ENCODE results near the gene SH3BP5. TPM values are rescaled to one million over a fixed set of nuclear protein-coding genes. Genes with fewer than 3 reads are reported as not detected.

SH3BP5 gene
- total RNA-seq, 1 donor from 2014 or later = 6.3 TPM

DNA sequence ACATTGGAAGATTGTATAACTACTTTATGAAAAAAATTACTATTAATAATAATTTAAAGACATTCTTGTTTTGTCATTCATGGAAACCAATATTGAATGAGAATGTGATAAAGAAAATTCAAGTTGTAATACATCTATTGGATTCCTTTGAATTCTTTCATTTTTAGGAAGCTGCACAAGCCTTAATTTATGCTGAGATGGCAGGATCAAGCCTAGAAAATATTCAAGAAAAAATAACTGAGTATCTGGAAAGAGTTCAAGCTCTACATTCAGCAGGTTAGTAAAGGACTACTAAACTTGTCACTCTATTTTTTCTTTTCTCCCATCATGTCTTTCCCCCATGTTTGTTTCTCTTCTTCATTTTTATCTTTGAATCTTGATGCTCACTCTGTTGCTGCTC is 120.4 kb downstream of the SH3BP5 start:
- TF ChIP-seq, protein P1, sequence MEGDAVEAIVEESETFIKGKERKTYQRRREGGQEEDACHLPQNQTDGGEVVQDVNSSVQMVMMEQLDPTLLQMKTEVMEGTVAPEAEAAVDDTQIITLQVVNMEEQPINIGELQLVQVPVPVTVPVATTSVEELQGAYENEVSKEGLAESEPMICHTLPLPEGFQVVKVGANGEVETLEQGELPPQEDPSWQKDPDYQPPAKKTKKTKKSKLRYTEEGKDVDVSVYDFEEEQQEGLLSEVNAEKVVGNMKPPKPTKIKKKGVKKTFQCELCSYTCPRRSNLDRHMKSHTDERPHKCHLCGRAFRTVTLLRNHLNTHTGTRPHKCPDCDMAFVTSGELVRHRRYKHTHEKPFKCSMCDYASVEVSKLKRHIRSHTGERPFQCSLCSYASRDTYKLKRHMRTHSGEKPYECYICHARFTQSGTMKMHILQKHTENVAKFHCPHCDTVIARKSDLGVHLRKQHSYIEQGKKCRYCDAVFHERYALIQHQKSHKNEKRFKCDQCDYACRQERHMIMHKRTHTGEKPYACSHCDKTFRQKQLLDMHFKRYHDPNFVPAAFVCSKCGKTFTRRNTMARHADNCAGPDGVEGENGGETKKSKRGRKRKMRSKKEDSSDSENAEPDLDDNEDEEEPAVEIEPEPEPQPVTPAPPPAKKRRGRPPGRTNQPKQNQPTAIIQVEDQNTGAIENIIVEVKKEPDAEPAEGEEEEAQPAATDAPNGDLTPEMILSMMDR (IDR thresholded peaks at IDR 0.05; ENCODE audit: insufficient read depth, low read length, severe bottlenecking) = no peak
- Histone ChIP-seq H3K36me3 (ENCODE audit: control insufficient read depth, insufficient read depth, low read length) (peaks cover 2% of the 10 kb centered on the region), H3K27me3 (ENCODE audit: control insufficient read depth, insufficient read depth, low read length) (no peaks in the 10 kb centered on the region), H3K4me3 (ENCODE audit: low read depth, low read length) (no peak overlapping the region)
- FAIRE-seq (no peak), DNase-seq (ENCODE audit: low read depth) (no peak)

DNA sequence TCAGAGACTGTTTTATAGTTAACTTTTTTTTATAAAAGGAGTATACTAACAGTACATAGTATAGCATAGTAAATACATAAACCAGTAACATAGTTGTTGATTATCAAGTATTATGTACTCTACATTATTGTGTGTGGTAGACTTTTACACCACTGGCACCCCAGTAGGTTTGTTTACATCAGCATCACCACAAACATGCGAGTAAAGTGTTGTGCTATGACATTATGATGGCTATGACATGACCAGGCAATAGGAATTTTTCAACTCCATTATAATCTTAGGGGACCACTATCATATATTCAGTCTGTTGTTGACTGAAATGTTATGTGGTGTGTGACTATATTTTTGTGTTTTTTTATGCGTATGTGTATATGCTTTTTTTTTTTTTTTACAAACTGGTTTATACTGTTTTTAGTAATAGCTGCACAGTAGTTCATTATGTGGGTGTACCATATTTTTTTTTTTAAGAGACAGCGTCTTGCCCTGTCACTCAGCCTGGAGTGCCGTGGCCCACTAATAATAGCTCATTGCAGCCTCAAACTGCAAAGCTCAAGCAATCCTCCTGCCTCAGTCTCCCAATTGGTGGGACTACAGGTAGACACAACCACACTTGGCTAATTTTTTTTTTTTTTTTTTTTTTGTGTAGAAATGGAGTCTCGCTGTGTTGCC is 124.4 kb downstream of the SH3BP5 start:
- Histone ChIP-seq H3K36me3 (ENCODE audit: control insufficient read depth, insufficient read depth, low read length) (no peaks in the 10 kb centered on the region), H3K4me3 (ENCODE audit: low read depth, low read length) (peak overlapping the region; percentile 3), H3K27me3 (ENCODE audit: control insufficient read depth, insufficient read depth, low read length) (no peaks in the 10 kb centered on the region)
- TF ChIP-seq, protein P1 (IDR thresholded peaks at IDR 0.05; ENCODE audit: insufficient read depth, low read length, severe bottlenecking) = no peak
- no peak for DNase-seq (ENCODE audit: low read depth)
- no peak for FAIRE-seq

DNA sequence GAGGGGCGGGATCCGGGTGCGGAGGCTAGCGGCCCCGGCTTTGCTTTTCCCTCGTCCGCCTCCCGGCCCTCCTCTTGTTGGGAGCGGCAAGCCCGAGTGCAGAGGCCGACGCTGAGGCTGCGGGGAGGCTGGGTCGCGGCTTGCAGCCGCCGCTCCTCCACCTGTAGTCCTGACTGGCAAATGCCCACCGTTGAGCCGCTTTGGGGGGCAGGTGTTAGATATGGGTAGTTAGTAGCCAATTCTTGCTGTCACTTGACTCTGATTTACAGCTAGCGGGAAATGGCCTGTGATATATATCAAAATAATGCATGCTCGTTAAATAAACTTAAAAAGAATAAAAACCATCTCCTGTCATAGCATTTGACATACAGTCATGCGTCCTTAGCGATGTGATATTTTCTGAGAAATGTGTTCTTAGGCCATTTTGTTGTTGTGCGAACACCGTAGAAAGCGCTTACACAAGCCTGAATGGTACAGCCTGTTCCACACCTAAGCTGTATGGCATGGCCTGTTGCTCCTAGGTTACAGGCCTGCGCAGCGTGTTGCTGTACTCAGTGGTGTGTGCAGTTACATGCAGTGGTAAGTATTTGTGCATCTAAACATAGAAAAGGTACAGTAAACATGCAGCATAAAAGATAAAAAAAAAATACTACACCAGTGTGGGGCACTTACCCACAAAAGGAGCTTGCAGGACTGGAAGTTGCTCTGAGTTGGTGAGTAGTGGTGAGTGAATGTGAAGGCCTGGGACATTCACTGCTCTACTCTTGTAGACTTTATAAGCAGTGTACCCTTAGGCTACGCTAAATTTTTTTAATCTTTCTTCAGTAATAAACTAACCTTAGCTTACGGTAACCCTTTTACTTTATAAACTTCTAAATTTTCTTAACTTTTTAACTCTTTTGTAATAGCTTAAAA is 125.5 kb downstream of the SH3BP5 start:
- Histone ChIP-seq H3K36me3 (ENCODE audit: control insufficient read depth, insufficient read depth, low read length) (no peaks in the 10 kb centered on the region), H3K27me3 (ENCODE audit: control insufficient read depth, insufficient read depth, low read length) (no peaks in the 10 kb centered on the region), H3K4me3 (ENCODE audit: low read depth, low read length) (peak overlapping the region; percentile 96)
- TF ChIP-seq, protein P1 (IDR thresholded peaks at IDR 0.05; ENCODE audit: insufficient read depth, low read length, severe bottlenecking) = no peak
- no peak for FAIRE-seq
- DNase-seq (ENCODE audit: low read depth) = peak; percentile 58

DNA sequence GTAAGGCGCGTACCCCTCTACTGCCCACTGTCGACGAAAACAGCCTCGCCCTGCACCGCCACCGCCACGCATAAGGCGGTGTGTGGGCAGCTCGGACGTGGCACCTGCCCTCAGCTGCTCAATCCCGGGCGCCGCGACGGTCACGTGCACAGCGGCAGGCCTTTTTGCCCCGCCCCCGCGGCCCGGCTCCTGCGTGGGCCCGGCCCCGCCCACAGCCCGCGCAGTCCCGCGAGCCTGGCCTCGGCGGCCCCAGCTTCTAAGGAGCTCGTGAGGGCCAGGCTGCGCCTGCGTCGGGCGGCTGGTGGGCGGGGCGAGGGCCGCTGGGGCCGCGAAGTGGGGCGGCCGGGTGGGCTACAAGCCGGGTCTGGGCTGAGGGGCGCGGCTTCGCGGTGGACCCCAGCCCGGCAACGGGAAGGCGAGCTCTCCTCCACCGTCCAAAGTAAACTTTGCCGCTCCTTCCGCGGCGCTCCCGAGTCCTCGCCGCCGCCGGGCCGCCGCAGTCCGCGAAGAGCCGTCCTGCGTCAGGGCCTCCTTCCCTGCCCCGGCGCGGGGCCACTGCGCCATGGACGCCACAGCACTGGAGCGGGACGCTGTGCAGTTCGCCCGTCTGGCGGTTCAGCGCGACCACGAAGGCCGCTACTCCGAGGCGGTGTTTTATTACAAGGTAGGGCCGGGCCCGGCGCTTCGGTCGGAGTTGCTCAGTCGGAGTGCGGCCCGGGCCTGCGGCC is 126.3 kb downstream of the SH3BP5 start, which contains the start of gene CAPN7:
CAPN7 (plus strand) TSS at position 313 of the 728 bp plus-strand sequence; CDS start at position 563, 250 bp downstream.
- H3K4me3 ChIP-seq (ENCODE audit: low read depth, low read length) = peak within 1 kb of the TSS; percentile 96
- TF ChIP-seq, protein P1 (IDR thresholded peaks at IDR 0.05; ENCODE audit: insufficient read depth, low read length, severe bottlenecking) = peak; percentile 49
- H3K27me3 ChIP-seq (ENCODE audit: control insufficient read depth, insufficient read depth, low read length) = no peaks in the 10 kb centered on the region
- DNase-seq (ENCODE audit: low read depth) = peak; percentile 79
- FAIRE-seq = no peak
- H3K36me3 ChIP-seq (ENCODE audit: control insufficient read depth, insufficient read depth, low read length) = no peaks in the 10 kb centered on the region

DNA sequence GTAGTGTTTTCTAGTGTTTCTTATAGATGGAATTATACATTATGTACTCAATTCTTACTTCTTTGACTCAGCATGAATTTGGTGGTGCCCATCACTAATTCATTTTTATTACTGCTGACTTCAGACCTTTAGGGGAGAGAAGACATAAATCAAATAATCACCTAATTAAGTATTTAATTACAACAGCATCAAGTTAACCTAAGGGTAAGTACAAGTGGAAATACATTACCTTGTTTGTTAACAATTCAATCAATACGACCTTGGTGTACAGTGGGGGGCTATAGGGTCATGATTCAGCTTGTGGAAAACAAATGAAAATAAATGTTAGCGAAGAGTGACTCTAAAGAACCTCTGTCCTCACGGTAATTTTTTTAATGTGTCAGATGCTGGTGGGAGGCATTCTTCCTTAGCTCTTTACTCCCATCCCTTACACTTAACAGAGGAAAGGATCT is 126.9 kb downstream of the SH3BP5 start:
- Histone ChIP-seq H3K4me3 (ENCODE audit: low read depth, low read length) (peak overlapping the region; percentile 96), H3K36me3 (ENCODE audit: control insufficient read depth, insufficient read depth, low read length) (no peaks in the 10 kb centered on the region), H3K27me3 (ENCODE audit: control insufficient read depth, insufficient read depth, low read length) (no peaks in the 10 kb centered on the region)
- FAIRE-seq (no peak), DNase-seq (ENCODE audit: low read depth) (no peak)
- TF ChIP-seq, protein P1 (IDR thresholded peaks at IDR 0.05; ENCODE audit: insufficient read depth, low read length, severe bottlenecking) = no peak

Other genes with a start within 250 kb of the SH3BP5 start
- gene RBSN, start 233.4 kb downstream of the SH3BP5 start, total RNA-seq = 31.5 and 32.9 TPM in 2 replicates
- 34.2 and 35.8 TPM in 2 replicates for gene CAPN7, start 126.3 kb downstream of the SH3BP5 start, total RNA-seq
- 41.3 TPM in 2 replicates for gene METTL6, start 95.0 kb upstream of the SH3BP5 start, total RNA-seq
- gene EAF1, start 95.0 kb upstream of the SH3BP5 start, total RNA-seq = 34.0 and 34.2 TPM in 2 replicates
- gene COLQ, start 189.1 kb upstream of the SH3BP5 start, total RNA-seq = under 0.01 and 0.38 TPM in 2 replicates